Esophagus muscularis mucosa (tissue), 4 donors: ENCODE measurements around the gene PPM1F. TPM values are rescaled to one million over a fixed set of nuclear protein-coding genes. Genes with fewer than 3 reads are reported as not detected.

Experiments
- DNase-seq: peaks from one replicate; pipeline ENCODE4 v3.0.0-alpha.2; 2017; ENCODE audit errors: extremely low spot score
- H3K27ac ChIP-seq, 4 donors: fragments of 200-600 bp; sonication (generic); replicated peaks in 1 of 4; 1 replicate in 3 of 4; 2 replicates in 1 of 4; pipeline ENCODE4 v1.5.1; 2016 to 2019; ENCODE audit warnings: mild to moderate bottlenecking in 1 of 4
- H3K27me3 ChIP-seq, 4 donors: fragments of 200-600 bp; sonication (generic); one replicate each; pipeline versions ENCODE4 v1.5.1 to v1.6.0; 2016 to 2019
- H3K36me3 ChIP-seq, 4 donors: fragments of 200-600 bp; sonication (generic); one replicate each; pipeline ENCODE4 v1.5.1; 2016 to 2019
- H3K4me1 ChIP-seq, 4 donors: fragments of 200-600 bp; sonication (generic); one replicate each; pipeline ENCODE4 v1.5.1; 2016 to 2019
- H3K4me3 ChIP-seq, 4 donors: fragments of 200-600 bp; sonication (generic); 1 replicate in 2 of 4; 2 replicates in 2 of 4; pipeline ENCODE4 v1.5.1; 2016 to 2019; ENCODE audit warnings: mild to moderate bottlenecking in 4 of 4, moderate library complexity in 1 of 4
- H3K9me3 ChIP-seq, 4 donors: fragments of 200-600 bp; sonication (generic); 1 replicate in 3 of 4; 2 replicates in 1 of 4; pipeline ENCODE4 v1.5.1; 2016 to 2019
- CTCF ChIP-seq, 3 experiments: fragments of 200-600 bp in 2 of 3; fragments of 450-650 bp in 1 of 3; sonication (generic) in 2 of 3; IDR thresholded peaks; one replicate each; pipeline ENCODE4 v1.5.1; 2017 to 2019; ENCODE audit warnings: antibody characterized with exemption in 3 of 3, mild to moderate bottlenecking in 2 of 3, moderate library complexity in 1 of 3
- EP300 ChIP-seq: sonication (generic); formaldehyde crosslinking; IDR thresholded peaks from one replicate; pipeline ENCODE4 v1.6.1; 2017; ENCODE audit warnings: antibody characterized with exemption
- POLR2A ChIP-seq: fragments of 450-650 bp; IDR thresholded peaks from one replicate; pipeline ENCODE4 v1.6.1; 2017; ENCODE audit warnings: antibody characterized with exemption, moderate library complexity, mild to moderate bottlenecking, low read depth
- POLR2AphosphoS5 ChIP-seq, 2 donors: sonication (generic); formaldehyde crosslinking; IDR thresholded peaks; one replicate each; pipeline ENCODE4 v1.6.1; 2017; ENCODE audit warnings: antibody characterized with exemption in 2 of 2
- WGBS: methylation state at CpG from one replicate; pipeline ENCODE4 v1.1.5; 2018; 5-methylcytosine and 5-hydroxymethylcytosine counted together
- intact Hi-C: fragments of 100-400 bp; cut with DNase I; formaldehyde crosslinking; loops from one replicate; pipeline ENCODE4 v1.15.1; 2023
- total RNA-seq, 4 donors: library from RNA; depleted of rRNA; stranded (reverse); fragments of >200 nt; gene quantifications; one replicate each; pipeline versions ENCODE4 v1.1.0 to v1.2.1, GENCODE V29; 2016

Gene PPM1F
- total RNA-seq, 4 donors from 2014 or later: 30.3 to 88.5 (median 74.1) TPM

DNA sequence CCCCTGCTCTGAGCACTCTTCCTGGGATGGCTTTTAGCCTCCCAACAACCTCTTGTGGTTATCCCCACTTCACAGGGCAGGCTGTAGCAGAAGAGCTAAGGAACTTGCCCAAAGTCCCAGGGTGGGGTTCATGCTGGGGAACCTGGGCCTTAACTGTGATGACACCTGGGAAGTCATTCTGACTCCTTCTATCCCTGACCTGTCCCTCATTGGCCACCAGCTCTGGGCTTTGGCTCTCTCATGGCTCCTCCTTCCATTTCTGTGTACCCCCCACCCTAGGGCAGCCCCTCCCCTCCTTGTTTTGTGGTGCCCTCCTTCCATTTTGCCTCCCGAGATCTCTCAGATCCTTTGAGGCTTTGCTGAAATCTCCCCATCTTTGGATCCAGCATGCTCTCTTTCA lies 2.7 kb downstream of the PPM1F start:
- WGBS: 94% methylated on average over 1 of the region's 1 CpG
- Histone ChIP-seq H3K4me3 (no peak overlapping the region), H3K9me3 (no peaks in the 10 kb centered on the region), H3K36me3 (peaks cover 9 to 16% (median 12%) of the 10 kb centered on the region in 4 donors), H3K27me3 (no peaks in the 10 kb centered on the region), H3K27ac (peak overlapping the region; percentile 27 to 98 (median 74)), H3K4me1 (peaks cover 61 to 78% (median 73%) of the 10 kb centered on the region in 4 donors)
- intact Hi-C loops: no loop called here
- no peak for DNase-seq
- TF ChIP-seq POLR2AphosphoS5 (IDR thresholded peaks at IDR 0.05): no peak
- no peak for TF ChIP-seq CTCF (IDR thresholded peaks at IDR 0.05)
- TF ChIP-seq EP300: no peak
- TF ChIP-seq POLR2A: no peak

GRCh38 chr22:21949569-21949918 lies 3.1 kb downstream of the PPM1F start:
- 76% methylated on average over 8 of the region's 8 CpGs for WGBS
- Histone ChIP-seq H3K27me3 (no peaks in the 10 kb centered on the region), H3K4me3 (peak overlapping the region in 1 of 4 donors; percentile 6), H3K9me3 (no peaks in the 10 kb centered on the region), H3K4me1 (peaks cover 62 to 82% (median 75%) of the 10 kb centered on the region in 4 donors), H3K36me3 (peaks cover 12 to 21% (median 16%) of the 10 kb centered on the region in 4 donors), H3K27ac (peak overlapping the region; percentile 27 to 98 (median 74))
- no peak for TF ChIP-seq POLR2A
- TF ChIP-seq POLR2AphosphoS5 (IDR thresholded peaks at IDR 0.05): no peak
- no peak for TF ChIP-seq EP300
- TF ChIP-seq CTCF (IDR thresholded peaks at IDR 0.05): no peak
- DNase-seq: no peak
- intact Hi-C loops: no loop called here

DNA sequence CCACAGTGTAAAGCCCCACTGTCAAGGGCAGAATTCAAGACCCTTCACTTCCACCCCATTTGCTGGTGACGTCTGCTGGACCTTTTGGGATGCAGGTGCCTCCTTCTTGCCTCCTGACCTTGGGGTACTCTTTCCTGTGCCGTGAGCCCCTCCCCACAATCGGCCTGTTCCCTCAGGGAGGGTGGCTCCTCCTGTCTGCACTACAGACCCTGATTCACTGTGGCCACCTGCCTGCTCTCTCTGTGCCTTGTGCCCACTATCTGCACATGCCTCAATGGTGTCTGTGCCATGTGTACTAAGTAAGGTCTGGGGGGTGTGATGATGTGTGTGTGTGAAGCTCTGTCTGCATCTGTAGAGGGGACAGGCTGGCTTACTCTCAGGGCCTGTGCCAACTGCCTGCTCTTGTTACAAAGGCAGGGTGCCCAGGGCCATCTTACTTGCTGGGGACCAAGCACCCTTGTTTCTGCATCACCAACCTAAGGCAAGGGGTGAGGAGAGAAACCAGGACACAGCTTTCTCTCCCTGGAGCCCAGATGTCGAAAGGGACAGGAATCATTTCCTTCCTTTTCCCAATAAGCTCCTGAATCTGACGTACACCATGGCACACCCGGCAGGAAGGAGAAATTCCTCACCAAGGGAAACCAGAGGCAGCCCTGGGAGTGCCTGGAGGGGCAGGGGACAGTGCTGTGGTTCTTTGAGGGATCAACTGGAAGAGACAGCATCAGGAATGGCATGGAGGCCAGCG lies 3.7 kb downstream of the PPM1F start:
- peaks cover 67 to 87% (median 80%) of the 10 kb centered on the region in 4 donors for H3K4me1 ChIP-seq
- DNase-seq: no peak
- H3K4me3 ChIP-seq: peak overlapping the region in 1 of 4 donors; percentile 6
- H3K36me3 ChIP-seq: peaks cover 13 to 26% (median 22%) of the 10 kb centered on the region in 4 donors
- peak overlapping the region; percentile 27 to 98 (median 74) for H3K27ac ChIP-seq
- no peaks in the 10 kb centered on the region for H3K9me3 ChIP-seq
- intact Hi-C loops: no loop called here
- TF ChIP-seq EP300 (no peak), CTCF (IDR thresholded peaks at IDR 0.05) (no peak), POLR2AphosphoS5 (IDR thresholded peaks at IDR 0.05) (no peak), POLR2A (no peak)
- no peaks in the 10 kb centered on the region for H3K27me3 ChIP-seq
- 80% methylated on average over 7 of the region's 7 CpGs for WGBS

GRCh38 chr22:21948390-21948789 lies 4.3 kb downstream of the PPM1F start:
- intact Hi-C loops: no loop called here
- peaks cover 13 to 30% (median 25%) of the 10 kb centered on the region in 4 donors for H3K36me3 ChIP-seq
- peak overlapping the region; percentile 69 to 98 (median 74) for H3K27ac ChIP-seq
- DNase-seq: no peak
- H3K4me3 ChIP-seq: no peak overlapping the region
- peaks cover 73 to 93% (median 86%) of the 10 kb centered on the region in 4 donors for H3K4me1 ChIP-seq
- H3K27me3 ChIP-seq: no peaks in the 10 kb centered on the region
- H3K9me3 ChIP-seq: no peaks in the 10 kb centered on the region
- WGBS: 76% methylated on average over 7 of the region's 8 CpGs
- TF ChIP-seq POLR2AphosphoS5 (IDR thresholded peaks at IDR 0.05): no peak
- no peak for TF ChIP-seq CTCF (IDR thresholded peaks at IDR 0.05)
- TF ChIP-seq EP300: no peak
- no peak for TF ChIP-seq POLR2A
